H1 (cell line): ENCODE data around the gene TACR2. TPM values are rescaled to one million over a fixed set of nuclear protein-coding genes. Genes with fewer than 3 reads are reported as not detected.

Experiments used
- CTCF ChIA-PET: fragments of 300-600 bp; sonication (Branson Sonifier 250); formaldehyde crosslinking; loops from one replicate; lab custom pipeline; 2021; ENCODE audit not compliant: partially characterized antibody; lab: Charles Lee
- POLR2A ChIA-PET: fragments of 300-600 bp; sonication (Branson Sonifier 250); formaldehyde crosslinking; loops from one replicate; lab custom pipeline; 2021; ENCODE audit warnings: inconsistent platforms; ENCODE audit not compliant: partially characterized antibody; lab: Charles Lee
- DNase-seq, 2 experiments: peaks; one replicate each; pipeline versions ENCODE4 v3.0.0 to v3.0.0-alpha.2; 2010 to 2022; ENCODE audit warnings: low spot score in 2 of 2, low read depth in 1 of 2, mixed read lengths in 1 of 2
- FAIRE-seq: peaks from 2 replicates; lab custom pipeline; 2011; peaks lifted over from hg19 to GRCh38; lab: Jason Lieb, UNC
- H2AFZ ChIP-seq: 2 replicates; pipeline ENCODE4 v1.8.1; 2012; ENCODE audit warnings: low read length, inconsistent platforms
- H2AK5ac ChIP-seq: 2 replicates; pipeline ENCODE4 v1.6.1; 2013; ENCODE audit warnings: low read depth, low read length
- H2BK120ac ChIP-seq: replicated peaks from 2 replicates; pipeline ENCODE3; 2013; ENCODE audit warnings: low read depth, low read length, inconsistent platforms
- H2BK12ac ChIP-seq: 2 replicates; pipeline ENCODE4 v1.6.1; 2013; ENCODE audit warnings: low read depth, low read length
- H2BK15ac ChIP-seq: 2 replicates; pipeline ENCODE4 v1.6.1; 2013; ENCODE audit warnings: low read length
- H2BK20ac ChIP-seq: 2 replicates; pipeline ENCODE4 v1.6.1; 2013; ENCODE audit warnings: low read length
- H2BK5ac ChIP-seq: 2 replicates; pipeline ENCODE4 v1.6.1; 2013; ENCODE audit warnings: low read depth, low read length
- H3K14ac ChIP-seq: 2 replicates; pipeline ENCODE4 v1.6.1; 2013; ENCODE audit warnings: inconsistent platforms; ENCODE audit not compliant: insufficient read length
- H3K18ac ChIP-seq: 2 replicates; pipeline ENCODE4 v1.6.1; 2013; ENCODE audit warnings: low read length; ENCODE audit errors: extremely low read depth
- H3K23ac ChIP-seq: 2 replicates; pipeline ENCODE4 v1.6.1; 2013; ENCODE audit warnings: inconsistent platforms; ENCODE audit not compliant: insufficient read length
- H3K23me2 ChIP-seq: 2 replicates; pipeline ENCODE4 v1.6.1; 2013; ENCODE audit warnings: low read depth, low read length
- H3K27ac ChIP-seq: 2 replicates; pipeline ENCODE4 v1.6.1; 2011; ENCODE audit warnings: low read depth, low read length, inconsistent platforms
- H3K27me3 ChIP-seq, 4 experiments: replicated peaks in 1 of 4; 1 replicate in 1 of 4; 2 replicates in 3 of 4; pipeline versions ENCODE4 v1.6.1 to v1.8.1; 2011 to 2013; ENCODE audit warnings: low read length in 3 of 4, mild to moderate bottlenecking in 3 of 4, inconsistent platforms in 2 of 4, mixed read lengths in 2 of 4, moderate library complexity in 1 of 4; ENCODE audit not compliant: control insufficient read depth in 3 of 4, insufficient read depth in 3 of 4; ENCODE audit errors: extremely low read depth in 1 of 4
- H3K36me3 ChIP-seq, 4 experiments: 2 replicates each; pipeline versions ENCODE4 v1.6.1 to v1.8.1; 2011 to 2013; ENCODE audit warnings: mild to moderate bottlenecking in 4 of 4, low read length in 3 of 4, moderate library complexity in 2 of 4, control low read depth in 1 of 4, inconsistent platforms in 1 of 4; ENCODE audit not compliant: insufficient read depth in 4 of 4, control insufficient read depth in 2 of 4
- H3K4ac ChIP-seq: replicated peaks from 2 replicates; pipeline ENCODE3; 2013; ENCODE audit warnings: low read length, low read depth, mixed read lengths, inconsistent platforms; ENCODE audit not compliant: insufficient read length
- H3K4me1 ChIP-seq, 4 experiments: replicated peaks in 1 of 4; 1 replicate in 1 of 4; 2 replicates in 3 of 4; pipeline versions ENCODE4 v1.6.1 to v1.8.1; 2011 to 2013; ENCODE audit warnings: low read length in 3 of 4, inconsistent platforms in 2 of 4, mixed read lengths in 1 of 4; ENCODE audit not compliant: insufficient read depth in 4 of 4, control insufficient read depth in 3 of 4
- H3K4me2 ChIP-seq, 2 experiments: 2 replicates each; pipeline versions ENCODE4 v1.6.1 to v1.8.1; 2011 to 2013; ENCODE audit warnings: low read depth in 2 of 2, low read length in 2 of 2, control low read depth in 1 of 2, inconsistent platforms in 1 of 2, mild to moderate bottlenecking in 1 of 2; ENCODE audit not compliant: insufficient read depth in 1 of 2
- H3K4me3 ChIP-seq, 4 experiments: fragments of 200-600, 300-600 bp in 1 of 4; sonication (generic), shearing (Covaris generic), sonication (Bioruptor Twin) in 1 of 4; 2 replicates each; pipeline versions ENCODE4 v1.5.1 to v1.8.1; 2011 to 2016; ENCODE audit warnings: low read length in 4 of 4, low read depth in 3 of 4, control low read depth in 2 of 4, inconsistent platforms in 2 of 4, mild to moderate bottlenecking in 2 of 4, mixed read lengths in 1 of 4, moderate library complexity in 1 of 4; ENCODE audit not compliant: insufficient read depth in 2 of 4; ENCODE audit errors: extremely low read depth in 1 of 4
- H3K56ac ChIP-seq: replicated peaks from 2 replicates; pipeline ENCODE3; 2013; ENCODE audit warnings: low read depth, mild to moderate bottlenecking, mixed read lengths, low read length, inconsistent platforms; ENCODE audit not compliant: insufficient read length
- H3K79me1 ChIP-seq: 2 replicates; pipeline ENCODE4 v1.6.1; 2013; ENCODE audit warnings: low read depth, low read length, control low read depth
- H3K79me2 ChIP-seq, 2 experiments: 2 replicates each; pipeline versions ENCODE4 v1.6.1 to v1.8.1; 2012 to 2013; ENCODE audit warnings: low read length in 2 of 2, mild to moderate bottlenecking in 2 of 2, inconsistent platforms in 1 of 2; ENCODE audit not compliant: insufficient read depth in 2 of 2, control insufficient read depth in 1 of 2
- H3K9ac ChIP-seq, 4 experiments: replicated peaks in 1 of 4; 1 replicate in 1 of 4; 2 replicates in 3 of 4; pipeline versions ENCODE4 v1.6.1 to v1.8.1; 2011 to 2013; ENCODE audit warnings: low read depth in 3 of 4, low read length in 3 of 4, control low read depth in 2 of 4, mild to moderate bottlenecking in 2 of 4, moderate library complexity in 2 of 4, inconsistent platforms in 1 of 4; ENCODE audit errors: extremely low read depth in 1 of 4
- H3K9me3 ChIP-seq, 2 experiments: 2 replicates each; pipeline versions ENCODE4 v1.6.1 to v1.8.1; 2012 to 2013; ENCODE audit warnings: mild to moderate bottlenecking in 2 of 2, moderate library complexity in 2 of 2, control low read depth in 1 of 2, inconsistent platforms in 1 of 2, low read depth in 1 of 2, low read length in 1 of 2, mixed read lengths in 1 of 2; ENCODE audit not compliant: insufficient read depth in 2 of 2
- H4K20me1 ChIP-seq, 2 experiments: replicated peaks in 1 of 2; 2 replicates each; pipeline versions ENCODE3 to v1.8.1; 2011 to 2013; ENCODE audit warnings: inconsistent platforms in 2 of 2, low read length in 2 of 2, mild to moderate bottlenecking in 1 of 2; ENCODE audit not compliant: insufficient read depth in 2 of 2, control insufficient read depth in 1 of 2
- H4K5ac ChIP-seq: 2 replicates; pipeline ENCODE4 v1.6.1; 2013; ENCODE audit warnings: low read length, low read depth, mixed read lengths, inconsistent platforms; ENCODE audit not compliant: insufficient read length
- H4K8ac ChIP-seq: 2 replicates; pipeline ENCODE4 v1.8.0; 2013; ENCODE audit warnings: mild to moderate bottlenecking, moderate library complexity, low read length, inconsistent platforms; ENCODE audit not compliant: insufficient read depth; ENCODE audit errors: extremely low read depth
- H4K91ac ChIP-seq: replicated peaks from 2 replicates; pipeline ENCODE3; 2013; ENCODE audit warnings: low read length, mixed read lengths, inconsistent platforms; ENCODE audit not compliant: insufficient read length
- POLR2A ChIP-seq, 2 experiments: IDR thresholded peaks; 1 replicate in 1 of 2; 2 replicates in 1 of 2; pipeline ENCODE4 v1.6.1; 2011; ENCODE audit warnings: low read depth in 2 of 2, low read length in 2 of 2, mild to moderate bottlenecking in 2 of 2; ENCODE audit errors: control extremely low read depth in 1 of 2
- SAP30 ChIP-seq: fragments of 300-600 bp; sonication (generic); IDR thresholded peaks from 2 replicates; pipeline ENCODE4 v1.7.1; 2012; ENCODE audit warnings: low read length, moderate library complexity, mild to moderate bottlenecking, inconsistent platforms; ENCODE audit not compliant: insufficient read depth, insufficient replicate concordance
- TCF12 ChIP-seq: IDR thresholded peaks from 2 replicates; pipeline ENCODE4 v1.6.1; 2011; ENCODE audit warnings: low read depth, mild to moderate bottlenecking, low read length
- ZNF274 ChIP-seq: IDR thresholded peaks from 2 replicates; pipeline ENCODE4 v1.7.0; 2012; ENCODE audit warnings: low read length, borderline replicate concordance; ENCODE audit errors: extremely low read depth
- WGBS, 2 experiments: shearing (Covaris generic) in 1 of 2; methylation state at CpG; one replicate each; pipeline versions ENCODE4 v1.1.6 to v1.1.7; 2013 to 2015; ENCODE audit warnings: low lambda C conversion rate in 2 of 2, mixed read lengths in 2 of 2, inconsistent platforms in 1 of 2, low coverage in 1 of 2, missing lambda C conversion rate in 1 of 2; ENCODE audit not compliant: insufficient replicate concordance in 2 of 2, insufficient coverage in 1 of 2, insufficient read length in 1 of 2; ENCODE audit errors: extremely low coverage in 1 of 2, missing lambda C conversion rate in 1 of 2; 5-methylcytosine and 5-hydroxymethylcytosine counted together
- polyA plus RNA-seq, 7 experiments: library from polyadenylated mRNA; depleted of rRNA in 3 of 7; stranded (reverse) in 5 of 7; unstranded in 2 of 7; fragments of >200 nt in 5 of 7; fragments of 200-250 nt in 2 of 7; gene quantifications; 1 replicate in 5 of 7; 2 replicates in 1 of 7; 4 replicates in 1 of 7; pipeline versions ENCODE4 v1.2.1 to v1.2.3, GENCODE V29; 2011 to 2013; ENCODE audit warnings: missing spikeins in 2 of 7, mixed read lengths in 2 of 7
- total RNA-seq: library from RNA; stranded (reverse); fragmentation: NEBNext Ultra II Directional; extraction: Animal tissue kit (Norgen Biotek cat#: 25700); gene quantifications from 2 replicates; pipeline ENCODE4 v1.2.1, GENCODE V29; 2021

The TACR2 gene
- total and polyA plus RNA-seq, 2 of the 8 experiments (the other 6 are each of a cell fraction or from before 2014, with no cell fraction given), result 0.06 TPM; not detected in 1

DNA sequence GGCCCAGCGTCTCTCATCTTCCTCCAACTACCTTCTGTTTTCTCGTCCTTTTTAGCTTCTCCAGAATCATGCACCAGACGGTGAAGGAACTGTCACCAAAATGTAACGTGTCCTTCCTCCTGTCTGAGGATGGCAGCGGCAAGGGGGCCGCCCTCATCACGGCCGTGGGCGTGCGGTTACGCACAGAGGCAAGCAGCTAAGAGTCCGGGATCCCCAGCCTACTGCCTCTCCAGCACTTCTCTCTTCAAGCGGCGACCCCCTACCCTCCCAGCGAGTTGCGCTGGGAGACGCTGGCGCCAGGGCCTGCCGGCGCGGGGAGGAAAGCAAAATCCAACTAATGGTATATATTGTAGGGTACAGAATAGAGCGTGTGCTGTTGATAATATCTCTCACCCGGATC, 15.8 kb downstream of the TACR2 start:
- FAIRE-seq (no peak), DNase-seq (no peak)
- CTCF ChIA-PET, result interaction anchor here (0.9 to 2.7 kb wide), 2 partner anchors 8 to 10 kb away, joined by 3 to 7 read pairs; no protein-coding TSS in a partner anchor
- POLR2A ChIA-PET, result no interaction called here
- no peaks in the 10 kb centered on the region for H3K79me2 ChIP-seq
- H4K20me1 ChIP-seq, result peaks cover 0 to 6% of the 10 kb centered on the region in 2 experiments
- H2BK5ac ChIP-seq, result no peak overlapping the region
- H3K36me3 ChIP-seq, result peaks cover 7 to 47% (median 22%) of the 10 kb centered on the region in 4 experiments; a peak in 7 of 8 replicates
- H3K9ac ChIP-seq, result no peak overlapping the region
- no peak overlapping the region for H2BK12ac ChIP-seq
- H4K8ac ChIP-seq, result no peak overlapping the region; the same call in 1 of the 2 replicates
- H3K14ac ChIP-seq, result no peak overlapping the region
- 91% methylated on average over 23 of the region's 23 CpGs; no CpG with 5 or more reads in 1 of the 2 experiments for WGBS, 2 experiments
- H3K56ac ChIP-seq, result no peak overlapping the region
- no peak overlapping the region for H3K23ac ChIP-seq
- peaks cover 0 to under 1% (median 0%) of the 10 kb centered on the region in 4 experiments; a peak in 3 of 7 replicates for H3K4me1 ChIP-seq
- no peak overlapping the region for H2AK5ac ChIP-seq
- no peak overlapping the region for H3K4ac ChIP-seq
- no peak overlapping the region for H4K5ac ChIP-seq
- H3K23me2 ChIP-seq, result no peaks in the 10 kb centered on the region
- no peak overlapping the region for H4K91ac ChIP-seq
- H3K27me3 ChIP-seq, result no peaks in the 10 kb centered on the region
- H3K4me2 ChIP-seq, result no peak overlapping the region
- H3K4me3 ChIP-seq, result no peak overlapping the region
- no peak overlapping the region for H2BK20ac ChIP-seq
- H3K27ac ChIP-seq, result no peak overlapping the region
- H2BK120ac ChIP-seq, result no peak overlapping the region
- H2AFZ ChIP-seq, result no peak overlapping the region
- H3K18ac ChIP-seq, result no peak overlapping the region
- no peak overlapping the region for H2BK15ac ChIP-seq
- no peaks in the 10 kb centered on the region for H3K79me1 ChIP-seq
- H3K9me3 ChIP-seq, result no peaks in the 10 kb centered on the region
- TF ChIP-seq POLR2A (IDR thresholded peaks at IDR 0.05; ENCODE audit: control extremely low read depth in 1 of 2, low read depth in 2 of 2, low read length in 2 of 2), result no peak
- TF ChIP-seq TCF12, result no peak
- TF ChIP-seq SAP30, result no peak
- TF ChIP-seq ZNF274, result no peak
